ENCODE data around the gene ZSCAN25.
"Not testable (repeated sequence)": the region's sequence is repeated elsewhere in the genome, so short reads cannot be mapped to it uniquely, and the experiment has no call there.

Gene ZSCAN25

DNA sequence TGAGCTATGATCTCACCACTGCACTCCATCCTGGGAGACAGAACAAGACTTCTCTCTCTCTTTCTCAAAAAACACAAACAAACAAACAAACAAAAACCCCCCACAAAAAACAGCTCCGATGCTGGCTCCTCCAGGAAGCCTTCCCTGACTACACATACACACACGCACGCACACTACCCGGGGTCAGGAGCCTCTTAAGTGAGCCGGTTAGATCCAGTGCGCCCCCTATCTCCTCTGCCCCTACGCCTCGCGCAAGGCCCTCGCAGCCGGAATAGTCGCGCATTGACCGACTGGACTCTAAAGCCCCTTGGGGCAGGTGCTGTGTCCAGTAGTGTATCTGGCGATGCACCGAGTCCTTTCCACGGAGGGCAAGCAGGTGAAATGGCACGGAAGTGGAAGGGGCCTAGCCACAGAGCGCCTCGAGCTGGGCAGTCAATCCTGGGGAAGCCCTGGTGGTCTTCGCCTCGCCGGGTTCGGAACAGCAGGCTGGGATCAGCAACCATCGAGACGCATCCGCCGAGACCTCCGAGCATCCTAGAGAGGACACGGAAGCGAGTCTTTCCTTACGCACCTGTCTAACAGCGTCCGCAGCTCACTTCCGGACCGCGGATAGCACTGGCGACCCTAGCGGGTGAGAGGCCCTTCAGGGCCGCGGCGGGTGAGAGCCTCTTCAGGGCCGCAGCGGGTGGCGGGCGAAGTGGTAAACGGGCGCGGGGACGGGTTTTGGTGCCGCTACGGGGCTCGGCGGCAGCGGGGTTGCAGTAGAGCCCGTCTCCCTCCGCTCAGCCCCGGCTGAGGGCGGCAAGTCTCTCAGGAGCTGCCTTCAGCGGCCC, at the start of gene ZSCAN25:
Gene ZSCAN25 (plus strand): TSS at position 588 of the 833 bp plus-strand sequence. CDS start 2,661 bp downstream, outside the sequence.
- DNase-seq: peak; percentile 82

DNA sequence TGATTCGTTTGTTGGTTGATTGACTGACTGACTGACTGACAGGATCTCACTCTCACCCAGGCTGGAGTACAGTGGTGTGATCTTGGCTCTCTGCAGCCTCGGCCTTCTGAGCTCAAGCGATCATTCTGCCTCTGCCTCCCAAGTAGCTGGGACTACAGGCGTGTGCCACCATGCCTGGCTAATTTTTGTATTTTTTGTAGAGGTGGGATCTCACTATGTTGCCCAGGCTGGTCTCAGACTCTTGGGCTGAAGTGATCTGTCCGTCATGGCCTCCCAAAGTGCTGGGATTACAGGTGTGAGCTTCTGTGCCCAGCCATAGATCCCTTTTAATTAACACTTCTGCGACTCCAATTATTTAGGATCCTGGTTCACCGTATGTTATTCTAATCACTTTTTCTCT, 48.0 kb upstream of the ZSCAN25 start:
- not testable (repeated sequence) for DNase-seq

- no peak for DNase-seq
These were observed 45.0 kb upstream of the ZSCAN25 start for GRCh38 chr7:99571768-99572167.

DNA sequence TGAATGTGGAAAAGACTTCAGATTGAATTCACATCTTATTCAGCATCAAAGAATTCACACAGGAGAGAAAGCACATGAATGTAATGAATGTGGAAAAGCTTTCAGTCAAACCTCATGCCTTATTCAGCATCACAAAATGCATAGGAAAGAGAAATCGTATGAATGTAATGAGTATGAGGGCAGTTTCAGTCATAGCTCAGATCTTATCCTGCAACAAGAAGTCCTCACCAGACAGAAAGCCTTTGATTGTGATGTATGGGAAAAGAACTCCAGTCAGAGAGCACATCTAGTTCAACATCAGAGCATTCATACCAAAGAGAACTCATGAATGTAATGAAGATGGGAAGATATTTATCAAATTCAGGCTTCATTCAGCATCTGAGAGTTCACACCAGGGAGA, 43.5 kb upstream of the ZSCAN25 start:
- no peak for DNase-seq

- DNase-seq: no peak
These were observed 40.5 kb upstream of the ZSCAN25 start for GRCh38 chr7:99576251-99576650.

- DNase-seq: no peak
These were observed 37.3 kb upstream of the ZSCAN25 start for GRCh38 chr7:99579281-99579955.

DNA sequence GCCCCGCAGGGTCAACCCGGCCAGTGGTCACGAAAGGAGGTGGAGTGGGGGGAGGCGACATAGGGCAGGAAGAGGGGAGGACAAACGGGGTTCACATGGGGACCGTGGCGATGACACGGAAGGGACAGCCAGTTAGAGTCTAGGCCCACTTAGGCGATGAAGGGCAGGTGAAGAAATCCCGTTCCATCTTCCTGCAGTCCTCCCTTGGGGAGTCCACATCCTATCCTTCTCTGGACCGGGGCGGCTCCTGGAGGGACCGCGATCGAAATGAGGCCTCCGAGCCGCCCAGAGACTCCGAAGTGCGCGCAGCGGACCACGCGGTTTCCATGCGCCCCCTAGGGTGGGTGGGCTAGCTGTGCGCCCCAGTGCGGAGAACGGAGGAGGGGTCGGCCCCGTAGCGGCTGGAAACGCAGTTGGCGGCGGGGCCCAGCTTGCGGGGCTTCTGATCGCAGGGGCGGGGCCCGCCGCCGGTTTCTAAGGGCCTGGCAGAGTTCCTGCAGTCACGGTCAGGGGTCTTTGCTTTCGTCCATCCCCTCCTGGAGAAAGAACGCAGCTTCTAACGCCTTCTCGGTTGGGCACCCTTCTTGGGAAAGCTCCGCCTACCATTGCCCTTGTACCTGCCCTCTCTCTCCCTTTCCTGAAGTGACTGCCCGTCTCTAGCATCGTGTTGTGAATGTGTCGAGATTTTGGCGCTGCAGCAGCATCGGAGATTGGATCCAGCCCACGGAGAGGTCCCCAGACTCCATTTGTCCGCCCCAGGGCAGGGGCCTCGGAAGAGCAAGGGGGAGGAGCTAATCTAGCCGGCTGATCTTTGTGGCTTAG, 36.6 kb upstream of the ZSCAN25 start:
- DNase-seq: no peak

GRCh38 chr7:99580778-99581332, 35.9 kb upstream of the ZSCAN25 start:
- not testable (repeated sequence) for DNase-seq

- DNase-seq: no peak
These were observed 27.9 kb upstream of the ZSCAN25 start for GRCh38 chr7:99588868-99589267.

- no peak for DNase-seq
These were observed 21.6 kb upstream of the ZSCAN25 start for GRCh38 chr7:99594948-99595745.

- DNase-seq: no peak
These were observed 20.3 kb upstream of the ZSCAN25 start for GRCh38 chr7:99596408-99596955.

DNA sequence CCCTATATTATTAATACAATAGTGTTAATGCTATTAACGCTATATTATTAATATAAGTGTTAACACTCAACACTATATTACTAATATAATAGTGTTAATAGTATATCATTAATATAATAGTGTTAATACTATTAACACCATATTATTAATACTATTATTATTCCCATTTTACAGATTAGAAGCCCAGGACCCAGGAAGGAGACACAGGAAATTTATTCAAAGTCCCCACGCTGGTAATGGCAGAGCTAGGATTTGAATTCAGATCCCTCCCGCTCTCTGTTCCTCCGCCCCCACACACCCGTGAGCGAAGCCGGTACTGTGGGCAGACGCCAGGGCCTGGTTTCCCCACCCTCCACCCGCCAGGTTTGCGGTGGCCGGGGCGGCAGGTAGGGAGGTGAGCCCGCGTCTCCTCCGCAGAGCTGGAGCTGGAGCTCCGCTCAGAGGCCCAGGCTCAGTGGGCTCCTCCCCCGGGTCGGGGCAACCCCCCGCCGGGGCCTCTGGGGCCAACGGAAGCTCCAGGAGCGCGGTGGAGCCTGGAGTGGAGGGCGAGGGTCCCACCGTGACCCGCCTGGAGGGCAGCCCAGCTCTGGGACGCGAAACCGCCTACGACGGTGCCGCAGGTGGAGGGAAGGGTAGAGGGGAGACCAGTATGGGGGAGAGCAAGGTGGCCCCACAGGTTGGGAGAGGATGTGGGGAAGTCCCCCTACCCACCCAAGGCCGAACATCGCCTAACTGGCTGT, 18.8 kb upstream of the ZSCAN25 start, which contains the start of gene TMEM225B:
Gene TMEM225B (plus strand): TSS at position 506 of the 740 bp plus-strand sequence. CDS start 6,122 bp downstream, outside the sequence.
- no peak for DNase-seq

GRCh38 chr7:99599836-99600235, 16.9 kb upstream of the ZSCAN25 start:
- DNase-seq: no peak

GRCh38 chr7:99601656-99602310, 15.0 kb upstream of the ZSCAN25 start:
- no peak for DNase-seq

GRCh38 chr7:99605527-99605926, 11.2 kb upstream of the ZSCAN25 start:
- DNase-seq: no peak

GRCh38 chr7:99606531-99606930, 10.2 kb upstream of the ZSCAN25 start:
- no peak for DNase-seq

DNA sequence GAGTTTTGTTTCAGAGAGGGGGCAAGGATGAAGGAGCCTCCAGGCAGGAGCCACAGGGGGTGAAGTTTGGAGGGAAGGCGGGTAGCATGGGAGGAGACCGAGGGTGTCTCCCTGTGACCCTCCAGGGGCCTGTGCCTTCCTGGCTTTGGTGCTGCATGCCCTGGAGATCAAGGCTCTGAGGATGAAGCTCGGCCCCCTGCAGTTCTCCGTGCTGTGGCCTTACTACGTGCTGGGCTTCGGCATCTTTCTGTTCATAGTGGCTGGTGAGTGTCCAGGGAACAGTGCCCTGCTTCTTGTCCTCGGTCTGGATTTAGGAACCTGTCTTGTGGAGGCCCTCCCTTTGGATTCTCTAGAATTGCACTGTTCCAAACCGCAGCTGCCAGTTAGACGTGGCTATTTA, 9.2 kb upstream of the ZSCAN25 start:
- DNase-seq: no peak

GRCh38 chr7:99614495-99614894, 2.3 kb upstream of the ZSCAN25 start:
- no peak for DNase-seq

- DNase-seq: no peak
These were observed 772 bp upstream of the ZSCAN25 start for GRCh38 chr7:99615989-99616358.

DNA sequence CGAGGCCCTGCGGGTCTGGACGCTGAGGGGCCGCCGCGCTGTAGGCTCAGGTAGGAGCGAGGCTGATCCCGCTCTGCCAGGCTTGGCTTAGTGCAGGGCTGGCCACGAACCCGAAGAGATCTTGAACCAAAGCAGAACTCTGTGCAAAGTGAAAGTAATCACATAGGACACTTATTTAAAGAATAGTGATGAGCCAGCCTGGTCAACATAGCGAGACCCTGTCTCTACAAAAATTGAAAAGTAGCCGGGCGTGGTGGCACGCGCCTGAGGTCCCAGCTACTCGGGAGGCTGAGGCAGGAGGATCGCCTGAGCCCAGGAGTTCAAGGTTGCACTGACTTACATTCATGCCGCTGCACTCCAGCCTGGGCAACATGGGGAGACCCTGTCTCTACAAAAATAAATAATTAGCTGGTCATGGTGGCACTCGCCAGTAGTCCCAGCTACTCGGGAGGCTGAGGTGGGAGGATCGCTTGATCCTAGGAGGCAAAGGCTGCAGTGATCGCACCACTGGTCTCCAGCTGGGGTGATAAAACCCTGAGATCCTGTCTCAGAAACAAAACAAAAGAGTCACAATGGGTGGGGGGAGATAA, 541 bp downstream of the ZSCAN25 start:
- DNase-seq: no peak

Measured in HCEC 1CT (cell line).